Stimulated activated CD4-positive, alpha-beta T cell treated with anti-CD3 and anti-CD28 coated beads, Interleukin-15, amount 100 ng/mL, for 24 hours (primary cell): ENCODE measurements around the gene UTP15.

Experiments
- DNase-seq: peaks from one replicate; pipeline ENCODE4 v3.0.0-alpha.2; 2020

UTP15 gene

DNA sequence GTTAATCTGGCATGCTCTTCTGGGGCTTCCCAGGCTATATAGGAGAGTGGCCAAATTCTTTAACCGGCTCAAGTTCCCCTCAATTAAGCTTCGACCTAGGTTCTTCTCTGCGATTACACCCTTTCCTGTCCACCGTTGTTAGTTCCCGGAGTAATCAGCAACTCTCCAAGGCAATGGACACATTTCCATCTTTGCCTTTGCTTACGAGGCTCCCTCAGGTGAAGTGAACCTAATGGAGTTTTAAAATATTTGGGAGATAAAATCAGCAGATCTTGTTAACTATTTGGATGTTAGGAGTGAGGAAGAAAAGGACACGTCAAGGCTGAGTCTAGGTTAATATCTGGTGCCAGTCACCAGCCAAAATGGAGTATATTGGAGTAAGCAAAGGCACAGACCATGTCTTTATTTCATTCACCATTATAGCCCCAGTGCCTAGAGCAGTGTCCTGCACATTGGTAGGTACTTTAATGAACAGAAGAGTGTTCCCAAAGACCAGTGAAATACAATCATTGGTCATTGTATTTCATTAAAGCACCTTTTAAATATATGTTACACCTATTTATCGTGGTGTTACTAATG is 515 bp downstream of the UTP15 start:
- DNase-seq, result no peak

DNA sequence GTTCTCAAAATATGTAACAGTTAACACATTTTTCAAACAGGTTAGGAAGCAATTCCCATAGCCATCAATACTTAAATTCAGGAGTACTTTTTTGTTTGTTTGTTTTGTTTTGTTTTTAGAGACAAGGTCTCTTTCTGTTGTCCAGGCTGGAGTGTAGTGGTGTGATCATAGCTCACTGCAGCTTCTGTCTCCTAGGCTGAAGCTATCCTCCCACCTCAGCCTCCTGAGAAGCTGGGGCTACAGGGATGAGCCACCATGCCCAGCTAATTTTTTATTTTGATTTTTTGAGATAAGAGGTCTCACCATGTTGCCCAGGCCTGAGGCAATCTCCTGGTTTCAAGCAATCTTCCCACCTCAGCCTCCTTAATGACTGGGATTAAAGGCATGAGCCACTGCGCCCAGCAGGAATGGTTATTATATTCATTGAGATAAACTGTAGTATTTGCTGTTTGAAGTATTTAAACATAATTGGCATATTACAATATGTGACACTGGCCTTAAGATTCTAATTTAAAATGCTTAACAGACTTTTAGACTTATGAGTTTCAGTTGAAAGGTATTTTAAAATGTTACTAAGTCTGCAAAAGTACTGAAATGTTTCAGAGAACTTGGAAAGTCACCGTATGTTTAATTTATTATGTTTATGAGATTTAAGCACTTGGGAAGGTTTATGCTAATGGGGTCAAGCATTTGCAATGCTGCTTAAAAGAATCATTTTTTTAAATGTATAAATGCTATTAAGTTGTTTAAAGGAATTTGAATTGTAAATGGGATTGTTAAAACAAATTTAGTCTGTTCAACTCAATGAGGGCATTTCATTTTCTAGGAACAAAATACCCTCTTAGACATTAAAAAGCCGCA is 17.0 kb downstream of the UTP15 start:
- no peak for DNase-seq

DNA sequence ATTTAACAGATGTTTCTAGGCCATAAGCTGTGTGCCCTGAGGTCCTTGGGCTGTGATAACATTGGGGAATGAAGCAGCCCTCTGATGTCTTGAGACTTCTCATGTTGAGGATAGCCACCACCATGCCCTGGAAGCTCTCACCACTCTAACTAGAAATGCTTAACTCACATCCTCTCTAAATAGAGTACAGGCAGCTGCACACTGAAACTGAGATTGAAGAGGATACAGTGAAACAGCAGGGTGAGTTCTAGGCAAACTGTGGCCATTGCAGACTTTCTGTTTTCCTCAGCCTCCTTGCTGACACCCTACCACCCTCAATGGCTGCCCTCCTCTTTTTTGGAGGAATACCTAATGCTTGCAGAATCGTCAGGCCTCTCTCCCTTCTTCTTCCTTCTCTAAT is 22.4 kb downstream of the UTP15 start:
- DNase-seq, result no peak

DNA sequence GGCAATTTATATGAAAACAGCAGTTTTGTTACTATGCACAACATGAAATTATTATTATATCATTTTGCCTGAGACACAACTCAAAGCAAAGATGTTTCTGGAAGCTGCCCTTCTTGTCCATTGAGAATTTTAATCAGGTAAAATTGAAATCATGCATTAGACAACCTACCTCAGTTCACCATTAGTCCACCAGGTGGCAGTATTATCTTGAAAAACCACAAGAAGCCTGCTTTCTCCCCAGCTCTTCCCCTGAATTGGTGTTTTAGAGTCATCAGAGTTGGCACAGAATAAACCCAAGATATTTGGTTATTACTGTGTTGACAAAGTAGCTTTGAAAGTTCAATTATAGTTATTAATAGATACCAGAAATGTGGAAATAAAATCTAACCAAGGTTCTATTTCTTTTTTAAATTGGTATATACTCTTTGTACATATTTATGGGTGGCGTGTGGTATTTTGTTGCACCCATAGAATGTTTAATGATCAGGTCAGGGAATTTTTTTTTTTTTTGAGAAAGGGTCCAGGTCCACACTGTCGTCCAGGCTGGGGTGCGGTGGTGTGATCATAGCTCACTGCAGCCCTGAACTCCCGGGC is 25.7 kb downstream of the UTP15 start:
- peak; percentile 48 for DNase-seq

DNA sequence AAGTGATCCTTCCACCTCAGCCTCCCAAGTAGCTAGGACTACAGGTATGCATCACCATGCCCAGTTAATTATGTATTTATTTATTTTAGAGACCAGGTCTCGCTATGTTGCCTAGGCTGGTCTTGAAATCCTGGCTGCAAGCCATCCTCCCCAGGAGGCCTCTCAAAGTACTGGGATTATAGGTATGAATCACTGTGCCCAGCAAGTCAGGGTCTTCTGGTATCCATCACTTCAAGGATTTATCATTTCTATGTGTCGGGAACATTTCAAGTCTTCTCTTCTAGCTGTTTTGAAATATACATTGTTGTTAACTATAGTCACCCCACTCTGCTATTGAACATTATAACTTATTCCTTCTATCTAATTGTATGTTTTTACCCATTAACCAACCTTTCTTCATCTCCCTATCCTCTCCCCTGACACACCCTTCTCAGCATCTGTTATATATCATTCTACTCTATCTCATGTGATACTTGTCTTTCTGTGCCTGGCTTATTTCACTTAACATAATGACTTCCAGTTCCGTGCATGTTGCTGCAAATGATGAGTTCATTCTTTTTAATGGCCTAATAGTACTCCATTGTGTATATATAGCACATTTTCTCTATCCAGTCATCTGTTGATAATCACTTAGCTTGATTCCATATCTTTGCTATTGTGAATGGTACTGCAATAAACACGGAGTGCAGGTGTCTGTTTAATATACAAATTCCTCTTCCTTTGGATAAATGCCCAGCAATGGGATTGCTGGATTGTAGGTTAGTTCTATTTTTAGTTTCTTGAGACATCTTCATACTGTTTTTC is 26.4 kb downstream of the UTP15 start:
- no peak for DNase-seq

DNA sequence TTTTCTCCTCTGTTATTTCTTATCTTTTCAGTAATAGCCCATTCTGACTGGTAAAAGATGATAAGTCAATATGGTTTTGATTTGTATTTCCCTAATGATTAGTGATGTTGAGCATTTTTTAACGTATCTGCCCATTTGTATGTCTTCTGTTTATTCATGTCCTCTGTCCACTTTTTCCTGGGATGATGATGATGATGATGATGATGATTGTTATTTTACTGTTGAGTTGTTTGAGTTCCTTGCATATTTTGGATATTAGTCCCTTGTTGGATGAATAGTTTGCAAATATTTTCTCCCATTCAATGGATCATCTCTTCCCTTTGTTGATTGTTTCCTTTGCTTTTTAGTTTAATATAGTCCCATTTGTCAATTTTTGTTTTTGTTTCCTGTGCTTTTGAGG is 27.0 kb downstream of the UTP15 start:
- DNase-seq, result no peak

DNA sequence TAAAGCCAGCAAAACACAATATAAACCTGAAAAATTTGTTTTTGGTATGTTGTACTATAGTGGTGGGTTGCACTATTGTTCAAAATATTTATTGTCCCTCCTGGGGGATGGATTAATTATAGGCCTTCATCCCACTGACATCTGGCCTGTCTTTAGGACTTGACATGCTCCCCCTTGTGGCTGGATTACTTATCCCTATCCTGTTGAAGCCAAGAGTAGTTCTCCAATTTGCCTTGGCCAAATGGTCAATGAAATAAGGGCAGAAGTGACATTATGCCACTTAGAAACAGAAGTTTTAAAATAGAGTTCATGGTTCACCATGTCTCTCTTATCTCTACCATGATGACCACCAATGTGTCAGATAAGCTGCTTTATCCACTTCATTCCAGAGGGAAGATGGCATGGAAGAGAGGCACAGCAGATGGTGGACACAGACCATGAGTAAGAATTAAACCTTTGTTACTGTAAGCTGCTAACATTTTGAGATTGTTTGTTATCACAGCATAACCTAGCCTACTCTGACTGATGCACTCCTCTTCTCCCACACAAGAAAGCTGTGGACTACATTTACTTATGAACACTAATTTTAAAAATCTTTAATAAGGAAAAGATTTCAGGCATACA is 31.3 kb downstream of the UTP15 start:
- DNase-seq, result peak; percentile 26

DNA sequence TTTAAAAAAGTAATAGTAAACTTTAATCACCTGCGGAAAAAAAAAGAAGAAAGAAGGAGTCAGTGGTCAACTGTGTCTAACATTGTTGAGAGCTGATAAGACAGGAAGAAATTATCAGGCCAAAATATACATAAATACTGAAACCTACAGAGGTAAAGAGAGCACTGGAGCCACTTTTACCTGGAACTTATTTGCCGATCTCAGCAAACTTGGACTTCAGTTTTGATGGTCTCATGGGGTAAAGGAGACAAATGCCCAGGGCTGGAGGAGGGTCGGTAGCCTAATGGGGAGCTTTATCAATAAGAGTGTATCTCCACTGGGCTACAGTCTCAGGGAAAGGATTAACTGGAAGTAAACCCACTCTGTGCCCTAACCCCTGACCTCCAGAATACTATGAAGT is 33.8 kb downstream of the UTP15 start:
- no peak for DNase-seq

DNA sequence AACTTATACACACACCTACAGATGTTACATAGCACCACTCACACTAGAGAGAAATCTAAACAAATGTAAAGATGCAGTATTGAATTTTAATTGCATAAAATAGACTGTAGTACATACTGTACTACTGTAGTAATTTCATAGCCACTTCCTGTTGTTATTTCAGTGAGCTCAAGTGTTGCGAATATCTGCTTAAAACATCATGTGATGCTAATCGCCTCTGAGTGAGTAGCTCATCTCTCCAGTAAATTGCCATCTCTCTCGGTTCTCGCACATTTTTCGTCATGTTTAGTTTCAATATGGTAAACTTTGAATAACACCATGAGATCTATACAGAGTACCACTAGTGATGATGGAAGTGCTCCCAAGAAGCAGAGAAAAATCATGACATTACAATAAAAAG is 38.5 kb downstream of the UTP15 start:
- no peak for DNase-seq

DNA sequence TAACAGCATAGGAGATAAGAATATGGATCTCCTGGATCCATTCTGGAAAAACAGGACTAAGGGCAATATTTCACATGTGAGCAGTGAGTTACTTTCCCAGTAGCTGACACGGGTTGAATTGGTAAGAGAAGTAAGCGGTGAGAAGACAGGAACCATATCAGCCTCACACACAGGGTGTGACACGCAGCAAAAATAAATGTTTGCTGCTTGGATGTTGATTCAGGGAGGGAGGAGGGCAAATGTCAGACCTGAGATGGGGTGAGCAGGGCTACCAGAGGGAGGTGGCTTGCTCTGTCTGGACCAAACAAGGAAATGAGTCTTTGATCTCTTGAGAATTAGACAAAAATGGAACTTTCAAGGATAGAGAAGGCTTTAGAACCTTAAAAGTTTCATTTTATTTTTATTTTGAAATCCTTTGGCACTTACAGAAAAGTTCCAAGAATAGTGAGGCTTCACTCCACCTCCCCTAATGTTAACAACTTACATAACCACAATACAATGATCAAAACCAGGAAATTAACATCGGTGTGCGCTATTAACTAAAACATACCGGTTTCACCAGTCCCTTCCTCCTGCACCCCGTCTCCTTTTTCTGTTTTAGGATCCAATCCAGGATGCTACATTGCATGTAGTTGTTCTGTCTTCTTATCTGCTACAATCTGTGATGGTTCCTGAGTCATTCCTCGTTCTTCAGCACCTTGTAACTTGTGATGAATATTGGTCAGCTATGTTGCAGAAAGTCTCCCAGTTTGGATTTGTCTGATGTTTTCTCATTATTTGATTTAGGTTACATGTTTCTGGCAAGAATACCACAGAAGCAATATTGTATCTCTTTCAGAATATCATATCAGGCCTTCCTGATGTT is 39.9 kb downstream of the UTP15 start:
- no peak for DNase-seq

DNA sequence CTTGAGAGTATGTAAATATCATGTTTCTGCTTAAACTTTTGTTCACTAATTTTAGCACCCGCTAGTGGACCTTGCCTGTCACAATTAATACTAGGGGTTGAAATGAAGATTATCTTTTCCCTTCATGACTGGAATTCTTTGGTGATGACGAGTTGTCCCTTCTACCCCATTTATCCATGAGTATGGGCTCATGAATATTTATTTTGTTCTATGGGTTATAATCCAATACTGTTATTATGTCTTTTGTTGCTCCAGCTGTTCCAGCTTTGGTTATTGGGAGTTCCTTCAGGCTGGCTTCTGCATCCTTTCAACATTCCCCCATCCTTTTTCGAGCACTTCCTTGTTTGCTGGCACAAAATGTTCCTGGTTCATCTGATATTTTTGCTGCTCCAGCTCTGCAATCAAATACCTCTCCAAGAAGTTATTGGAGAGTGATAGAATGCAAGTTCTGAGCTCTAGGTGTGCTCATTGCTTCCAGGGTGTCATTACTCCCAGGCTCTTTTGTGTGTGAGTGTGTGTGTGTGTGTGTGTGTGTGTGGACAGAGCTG is 40.7 kb downstream of the UTP15 start:
- no peak for DNase-seq

DNA sequence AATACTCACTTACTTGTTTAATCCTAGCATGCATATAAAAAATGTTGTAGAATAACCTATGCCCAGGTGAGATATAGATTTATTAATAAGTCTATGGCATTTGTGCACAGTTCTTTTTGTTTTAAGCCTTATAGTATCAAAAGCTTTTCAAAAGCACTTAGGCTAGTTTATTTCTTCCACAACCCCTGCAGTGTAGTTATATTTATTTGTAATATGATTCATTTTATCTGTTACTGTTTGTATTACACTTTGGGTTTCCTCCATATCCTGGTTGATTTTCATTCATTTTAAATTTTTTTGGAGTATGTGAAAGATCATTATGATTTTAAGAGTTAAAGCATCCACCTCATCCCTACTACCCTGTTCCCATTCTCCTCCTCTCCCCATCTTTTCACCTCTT is 41.7 kb downstream of the UTP15 start:
- DNase-seq, result no peak

DNA sequence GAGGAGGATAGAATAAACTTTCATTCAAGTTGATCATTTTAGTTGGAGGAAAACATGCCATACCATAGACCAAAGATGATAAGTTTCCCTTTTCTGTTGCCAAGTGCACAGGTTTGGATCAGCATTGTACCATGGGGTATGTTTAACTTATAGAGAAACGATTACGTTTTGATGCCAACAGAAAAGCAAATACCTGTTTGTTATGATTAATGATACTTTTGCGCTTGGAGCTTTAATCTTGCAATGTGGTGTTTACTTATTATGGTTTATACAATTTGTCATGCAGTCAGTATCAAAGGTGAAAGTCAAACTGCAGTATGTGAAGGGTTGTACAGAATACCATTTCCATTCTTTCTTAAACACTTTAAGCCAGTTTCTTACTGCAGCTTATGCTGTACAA is 47.3 kb downstream of the UTP15 start:
- DNase-seq, result no peak

DNA sequence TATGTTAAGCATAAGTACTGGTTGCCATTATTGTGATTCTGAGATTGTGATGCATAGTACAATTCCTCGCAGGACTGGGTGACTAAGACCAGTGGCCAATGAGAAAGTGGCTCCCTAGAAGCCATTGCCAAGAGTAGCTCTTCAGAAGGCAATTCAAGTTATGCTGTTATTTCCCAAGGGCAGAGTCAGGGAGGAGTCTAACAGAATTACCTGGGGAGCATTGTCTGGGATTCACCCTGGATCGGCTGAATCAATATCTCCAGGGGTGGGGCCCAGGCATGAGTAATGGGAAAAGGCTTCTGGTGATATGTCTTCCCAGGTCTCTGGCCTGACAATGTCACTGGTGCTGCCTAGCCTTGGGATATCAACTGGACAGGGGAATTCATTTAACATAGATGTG is 49.5 kb downstream of the UTP15 start:
- DNase-seq, result no peak

DNA sequence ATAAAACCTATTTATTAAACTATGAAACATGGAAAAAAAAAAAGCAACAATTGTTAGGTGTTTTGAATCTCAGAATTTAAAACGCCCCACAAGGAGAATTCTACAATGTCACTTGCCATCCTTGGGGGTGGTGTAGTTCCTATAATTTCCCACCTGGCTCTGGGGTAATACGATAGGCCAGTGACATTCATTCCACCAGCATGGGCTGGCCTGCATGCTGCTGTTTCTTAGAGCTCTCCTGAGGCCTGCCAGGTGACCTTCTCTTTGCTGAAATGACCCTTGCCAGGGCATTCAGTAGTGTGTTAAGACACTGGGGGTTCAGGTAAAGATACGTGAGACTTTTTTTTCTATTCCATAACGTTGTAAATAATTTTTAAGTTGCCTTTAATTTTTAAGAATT is 50.4 kb downstream of the UTP15 start:
- DNase-seq, result no peak

DNA sequence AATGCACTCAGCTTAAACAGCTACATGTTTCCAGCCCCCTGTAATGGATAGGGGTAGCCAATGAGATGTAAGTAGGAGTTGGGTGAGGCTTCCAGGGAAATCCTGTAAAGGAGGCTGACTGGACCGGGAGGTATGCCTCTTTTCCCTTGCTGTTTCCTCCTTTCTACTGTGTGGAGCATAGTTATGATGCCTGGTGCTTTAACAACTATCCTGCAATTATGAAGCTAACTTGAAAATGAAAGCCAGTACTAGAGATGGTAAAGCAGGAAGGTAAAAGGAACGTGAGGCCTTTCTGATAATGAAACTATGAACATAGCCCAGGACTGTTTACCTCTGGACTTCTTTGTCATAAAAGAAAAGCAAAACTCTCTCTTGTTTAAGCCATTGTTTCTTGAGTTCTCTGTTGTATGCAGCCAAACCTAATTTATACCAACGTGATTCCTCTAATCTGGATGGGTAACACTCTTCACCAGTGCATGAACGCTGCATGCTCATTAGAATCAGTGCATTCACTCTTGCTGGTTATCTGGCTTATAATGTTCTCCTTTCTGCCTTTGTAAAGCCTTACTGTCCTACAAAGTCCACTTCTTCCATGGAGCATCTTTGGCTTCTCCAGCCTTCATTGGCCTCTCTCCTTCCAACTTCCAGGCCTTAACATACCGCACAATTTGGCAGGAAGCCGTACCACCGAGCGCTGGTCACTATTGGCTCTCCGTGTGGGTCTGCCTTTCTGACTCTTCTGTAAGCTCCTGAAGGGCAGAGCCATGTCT is 52.2 kb downstream of the UTP15 start:
- no peak for DNase-seq

DNA sequence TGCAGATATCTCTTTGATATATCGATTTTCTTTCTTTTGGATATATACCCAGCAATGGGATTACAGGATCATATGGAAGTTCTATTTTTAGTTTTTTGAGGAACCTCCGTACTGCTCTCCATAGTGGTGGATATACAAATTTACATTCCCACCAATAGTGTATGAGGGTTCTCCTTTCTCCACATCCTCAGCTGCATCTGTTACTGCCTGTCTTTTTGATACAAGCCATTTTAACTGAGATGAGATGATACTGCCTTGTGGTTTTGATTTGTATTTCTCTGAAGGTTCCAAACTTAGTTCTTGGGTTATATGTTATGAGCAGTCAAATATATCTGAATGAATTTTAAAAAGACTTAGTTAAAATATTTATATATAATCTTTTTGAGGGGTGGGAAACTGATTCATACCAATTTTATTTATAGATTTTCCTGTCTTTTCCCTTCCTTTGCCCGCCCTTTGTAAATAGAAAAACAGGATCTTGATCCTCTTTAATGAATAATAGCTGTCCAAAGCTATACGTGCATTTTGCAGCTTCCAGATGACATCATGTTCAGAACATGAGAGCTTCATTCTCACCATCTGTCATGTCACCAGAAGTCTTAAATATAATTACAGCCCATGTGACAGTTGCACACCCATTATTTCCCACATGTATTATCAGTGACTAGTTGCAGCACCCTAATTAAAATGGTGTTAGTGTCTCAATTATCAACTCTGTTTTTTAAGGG is 54.2 kb downstream of the UTP15 start:
- DNase-seq, result no peak

DNA sequence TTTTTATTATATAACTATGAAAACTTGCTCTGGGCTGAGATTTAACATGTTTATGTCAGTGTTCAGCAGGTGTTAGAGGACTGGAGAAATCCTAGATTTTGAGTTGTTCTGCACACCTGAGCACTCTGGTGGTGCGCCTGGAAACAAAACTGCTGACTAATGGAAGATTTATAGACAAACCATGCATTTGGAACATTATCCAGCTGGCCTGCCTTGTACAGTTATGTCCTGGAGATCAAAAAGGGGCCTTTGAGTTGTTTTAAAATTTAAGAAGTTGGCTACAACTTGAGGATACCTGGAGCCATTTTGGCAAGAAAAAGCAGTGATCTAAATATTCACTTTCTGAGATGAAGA is 54.8 kb downstream of the UTP15 start:
- DNase-seq, result no peak

DNA sequence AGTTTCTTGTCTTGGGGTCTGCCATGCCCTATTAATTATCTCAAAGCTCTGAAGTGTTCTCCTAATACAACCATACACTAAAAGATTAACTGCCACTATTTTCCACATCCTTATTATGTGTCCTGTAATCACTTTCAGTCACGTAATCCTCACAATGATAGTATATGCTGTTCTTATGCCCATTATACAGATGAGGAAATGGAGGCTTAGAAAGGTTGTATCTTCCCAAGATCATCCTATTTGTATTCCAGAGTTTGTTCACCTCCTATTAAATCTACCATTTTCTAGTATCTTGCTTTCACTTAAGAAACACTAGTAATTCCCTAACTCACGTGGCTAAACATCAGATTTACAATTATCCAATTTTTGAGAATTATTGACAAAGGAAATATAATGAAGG is 57.5 kb downstream of the UTP15 start:
- no peak for DNase-seq

DNA sequence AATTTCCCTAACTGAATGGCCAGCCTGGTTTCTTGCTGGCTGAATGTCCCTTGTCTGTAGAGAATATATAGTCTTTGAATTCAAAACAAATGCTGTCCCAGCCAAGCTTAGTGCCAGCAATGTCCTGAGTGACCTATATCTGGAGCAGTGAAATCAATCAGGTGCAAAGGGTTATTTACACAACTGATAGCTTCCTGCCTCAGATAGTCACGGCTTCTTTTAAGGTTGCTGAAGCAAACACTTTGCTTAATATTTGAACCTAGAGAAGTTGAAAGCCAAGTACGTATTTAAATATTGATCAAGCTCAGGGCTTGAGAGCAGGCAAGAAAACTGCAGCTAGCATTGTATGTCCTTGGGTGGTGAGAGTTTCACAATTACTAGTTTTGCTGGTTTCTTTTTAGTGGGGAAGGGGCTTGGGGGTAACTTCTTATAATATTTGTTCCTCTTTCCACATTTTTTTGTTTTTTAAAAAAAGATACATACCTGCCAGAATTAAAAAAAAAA is 58.4 kb downstream of the UTP15 start:
- DNase-seq, result no peak
